OCI-LY7 (cell line): ENCODE measurements around the gene GMDS.

Experiments
- EZH2phosphoT487 ChIP-seq: fragments of 200-600 bp; sonication (generic); IDR thresholded peaks from 2 replicates; pipeline ENCODE4 v1.6.1; 2018; ENCODE audit warnings: low read depth, borderline replicate concordance, mild to moderate bottlenecking, mixed run types, antibody characterized with exemption, low read length, moderate library complexity, mixed read lengths
- TF ChIP-seq, protein P1 (sequence below): fragments of 200-600 bp; sonication (generic); conservative IDR thresholded peaks from 2 replicates; pipeline ENCODE4 v1.5.1; 2014; ENCODE audit warnings: mild to moderate bottlenecking, antibody characterized with exemption, low read length, moderate library complexity, mixed read lengths

- TF ChIP-seq, protein P1, sequence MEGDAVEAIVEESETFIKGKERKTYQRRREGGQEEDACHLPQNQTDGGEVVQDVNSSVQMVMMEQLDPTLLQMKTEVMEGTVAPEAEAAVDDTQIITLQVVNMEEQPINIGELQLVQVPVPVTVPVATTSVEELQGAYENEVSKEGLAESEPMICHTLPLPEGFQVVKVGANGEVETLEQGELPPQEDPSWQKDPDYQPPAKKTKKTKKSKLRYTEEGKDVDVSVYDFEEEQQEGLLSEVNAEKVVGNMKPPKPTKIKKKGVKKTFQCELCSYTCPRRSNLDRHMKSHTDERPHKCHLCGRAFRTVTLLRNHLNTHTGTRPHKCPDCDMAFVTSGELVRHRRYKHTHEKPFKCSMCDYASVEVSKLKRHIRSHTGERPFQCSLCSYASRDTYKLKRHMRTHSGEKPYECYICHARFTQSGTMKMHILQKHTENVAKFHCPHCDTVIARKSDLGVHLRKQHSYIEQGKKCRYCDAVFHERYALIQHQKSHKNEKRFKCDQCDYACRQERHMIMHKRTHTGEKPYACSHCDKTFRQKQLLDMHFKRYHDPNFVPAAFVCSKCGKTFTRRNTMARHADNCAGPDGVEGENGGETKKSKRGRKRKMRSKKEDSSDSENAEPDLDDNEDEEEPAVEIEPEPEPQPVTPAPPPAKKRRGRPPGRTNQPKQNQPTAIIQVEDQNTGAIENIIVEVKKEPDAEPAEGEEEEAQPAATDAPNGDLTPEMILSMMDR, result no peak
- TF ChIP-seq EZH2phosphoT487, result no peak
These were observed 209.3 kb downstream of the GMDS start for GRCh38 chr6:2035826-2036709.
